ENCODE measurements around the gene UBXN10.

The UBXN10 gene

DNA sequence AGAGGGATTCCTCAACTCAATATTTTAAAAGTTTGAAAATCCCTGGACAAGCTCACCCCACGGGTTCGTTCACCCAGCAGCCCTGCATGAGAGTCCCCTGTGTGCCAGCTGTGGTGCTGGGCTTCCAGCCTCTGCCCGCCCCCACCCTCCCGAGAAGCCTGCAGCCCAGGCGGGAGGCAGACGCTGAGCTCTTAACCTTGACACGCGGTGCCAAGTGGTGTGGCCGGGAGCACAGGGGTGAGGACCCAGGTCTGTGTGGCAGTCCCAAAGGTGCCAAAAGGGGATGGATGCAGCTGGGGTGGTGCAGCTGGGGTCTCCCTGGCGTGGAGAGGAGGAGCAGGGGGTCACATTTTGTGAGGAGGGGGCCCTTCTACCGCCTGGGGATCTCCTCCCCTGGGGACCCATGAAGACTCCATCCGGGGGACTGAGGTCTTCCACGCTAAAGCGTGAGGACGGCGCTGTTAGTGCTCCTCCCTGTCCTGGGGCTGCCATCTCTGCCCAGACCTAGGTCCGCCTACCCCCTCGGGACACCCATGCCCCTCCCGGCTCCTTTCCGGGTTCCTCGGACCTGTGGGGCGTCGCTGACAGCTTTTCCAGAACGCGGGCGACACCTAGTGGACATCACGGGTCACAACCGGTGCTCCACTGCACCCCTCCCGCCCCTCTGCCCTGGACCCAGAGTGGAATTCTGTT is 33.8 kb upstream of the UBXN10 start:
- DNase-seq: peak; percentile 84

GRCh38 chr1:20152599-20152930 is 33.3 kb upstream of the UBXN10 start:
- no peak for ATAC-seq

More for the DNA sequence above, 33.8 kb upstream of the UBXN10 start:
- ATAC-seq: peak; percentile 88

DNA sequence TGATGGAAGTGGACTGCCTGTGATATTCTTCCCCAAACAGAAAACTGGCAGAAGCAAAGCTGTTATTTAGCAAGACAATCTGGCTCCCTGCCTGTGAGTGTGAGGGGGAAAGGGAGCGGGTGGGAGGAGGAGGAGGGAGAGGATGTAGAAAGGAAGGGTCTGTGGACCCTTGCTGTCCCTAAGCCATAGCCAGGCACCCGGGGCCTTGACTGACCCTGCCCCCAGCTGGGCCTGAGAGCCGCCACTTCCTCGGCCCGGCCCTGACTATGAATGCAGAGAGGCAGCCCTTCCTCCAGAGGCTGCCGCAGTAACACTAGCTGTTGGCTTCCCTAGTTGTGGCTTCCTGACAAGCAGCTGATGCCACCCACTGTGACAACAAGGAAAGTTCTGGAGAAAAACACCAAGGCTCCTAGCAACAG is 32.9 kb upstream of the UBXN10 start:
- no peak for DNase-seq

More at GRCh38 chr1:20152599-20152930, 33.3 kb upstream of the UBXN10 start:
- DNase-seq: no peak

GRCh38 chr1:20154301-20154831 is 31.5 kb upstream of the UBXN10 start:
- ATAC-seq: no peak
- no peak for DNase-seq

More for the DNA sequence above, 32.9 kb upstream of the UBXN10 start:
- ATAC-seq: no peak

- ATAC-seq (no peak), DNase-seq (peak; percentile 30)
These were observed 27.4 kb upstream of the UBXN10 start for GRCh38 chr1:20158358-20159070.

DNA sequence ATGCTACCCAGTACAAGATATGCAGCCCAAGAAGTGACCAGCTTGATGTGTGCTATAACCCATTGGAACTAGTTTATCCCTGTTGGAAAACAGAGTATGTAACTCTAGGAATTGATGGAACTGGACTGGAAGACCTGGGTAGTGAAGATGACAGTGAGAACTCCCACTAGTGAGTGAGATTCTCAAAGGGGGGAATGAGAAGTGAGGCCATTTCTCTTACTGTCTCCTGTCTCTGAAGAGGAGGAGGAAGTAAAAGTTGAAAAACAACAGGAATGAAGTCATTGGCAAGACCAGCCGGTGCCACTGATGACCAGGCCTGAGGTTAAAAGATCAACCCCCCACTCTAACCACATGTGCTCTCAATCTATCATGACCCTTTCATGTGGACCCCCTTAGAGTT is 25.9 kb upstream of the UBXN10 start:
- no peak for DNase-seq
- no peak for ATAC-seq

- DNase-seq (no peak), ATAC-seq (no peak)
These were observed 21.1 kb upstream of the UBXN10 start for GRCh38 chr1:20164694-20165202.

GRCh38 chr1:20165522-20165951 is 20.4 kb upstream of the UBXN10 start:
- ATAC-seq (no peak), DNase-seq (no peak)

DNA sequence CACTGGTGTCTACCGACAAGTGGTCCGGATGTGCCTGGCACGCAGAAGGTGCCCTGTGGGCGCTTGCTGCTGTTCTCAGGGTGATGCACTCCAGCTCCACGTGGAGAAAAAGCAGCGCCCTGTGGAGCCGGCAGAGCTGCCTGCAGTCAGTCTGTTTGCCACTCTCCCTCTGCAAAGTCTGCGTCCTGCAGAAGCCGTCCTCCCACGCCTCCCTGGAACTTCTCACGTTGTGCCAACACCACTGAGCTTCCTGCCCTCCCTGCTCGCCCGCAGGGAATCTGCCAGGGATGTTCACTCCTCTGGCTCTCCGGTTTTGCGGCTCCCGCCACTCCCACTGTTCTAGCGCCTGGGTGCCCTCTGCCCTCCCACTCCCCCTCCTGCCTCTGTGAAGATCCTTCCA is 19.8 kb upstream of the UBXN10 start:
- ATAC-seq (no peak), DNase-seq (no peak)

GRCh38 chr1:20167126-20167525 is 18.8 kb upstream of the UBXN10 start:
- no peak for ATAC-seq

GRCh38 chr1:20168564-20169491 is 17.1 kb upstream of the UBXN10 start:
- no peak for DNase-seq
- no peak for ATAC-seq

More at GRCh38 chr1:20167126-20167525, 18.8 kb upstream of the UBXN10 start:
- no peak for DNase-seq

DNA sequence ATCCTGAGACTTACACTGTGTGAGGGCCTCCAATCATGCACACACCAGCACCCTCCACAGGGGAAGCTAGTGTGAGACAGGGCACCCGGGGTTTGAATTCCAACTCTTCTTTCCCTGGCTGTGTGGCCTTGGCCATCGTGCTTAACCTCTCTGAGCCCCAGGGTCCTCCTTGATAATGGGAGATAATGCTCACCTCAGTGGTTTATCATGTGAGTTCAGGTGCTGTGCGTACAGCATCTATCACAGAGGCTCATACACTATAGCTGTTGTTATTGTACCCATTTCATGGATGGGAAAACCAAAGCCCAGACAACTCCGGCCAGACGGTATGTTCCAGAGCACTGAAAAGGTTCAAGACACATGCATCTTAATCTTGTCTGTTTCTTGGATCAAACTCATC is 16.0 kb upstream of the UBXN10 start:
- DNase-seq (no peak), ATAC-seq (no peak)

- no peak for ATAC-seq
These were observed 13.8 kb upstream of the UBXN10 start for GRCh38 chr1:20172033-20172590.

GRCh38 chr1:20174937-20175666 is 10.8 kb upstream of the UBXN10 start:
- ATAC-seq: peak; percentile 71
- DNase-seq: no peak

More at GRCh38 chr1:20172033-20172590, 13.8 kb upstream of the UBXN10 start:
- no peak for DNase-seq

GRCh38 chr1:20178634-20179370 is 7.1 kb upstream of the UBXN10 start:
- DNase-seq (no peak), ATAC-seq (no peak)

- DNase-seq (no peak), ATAC-seq (no peak)
These were observed 6.3 kb upstream of the UBXN10 start for GRCh38 chr1:20179371-20180128.

DNA sequence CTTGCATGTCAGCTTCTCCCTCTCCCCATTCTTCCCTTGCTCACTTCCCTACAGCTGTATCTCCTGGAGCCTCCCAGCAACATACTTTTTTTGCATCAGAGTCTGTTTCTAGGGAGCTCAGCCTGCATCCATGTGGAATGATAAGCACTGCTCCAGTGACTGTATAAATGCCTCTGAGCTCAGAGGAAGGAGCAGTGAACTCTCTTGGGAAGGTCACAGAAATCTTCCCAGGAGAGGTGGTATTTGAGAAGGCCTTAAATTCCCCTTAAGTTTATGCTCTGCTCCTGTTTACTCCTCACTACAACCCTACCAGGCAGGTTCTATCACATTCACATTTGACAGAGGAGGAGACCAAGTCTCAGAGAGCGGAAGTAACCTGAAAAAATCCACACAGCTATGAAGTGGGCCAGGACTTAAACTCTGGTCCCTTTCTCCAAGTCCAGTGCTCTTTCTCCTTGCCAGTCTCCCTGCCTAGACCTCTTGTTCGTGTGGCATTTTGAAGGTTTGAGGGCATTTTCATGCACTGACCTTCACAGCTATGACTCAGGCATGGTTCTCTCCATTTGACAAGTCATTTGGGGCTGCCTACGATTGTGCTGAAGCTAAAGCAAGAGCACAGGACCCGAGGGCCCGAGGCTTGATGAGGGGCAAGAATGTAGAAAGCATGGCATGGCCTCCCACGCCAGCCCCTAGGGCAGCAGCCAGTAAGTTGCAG is 5.6 kb upstream of the UBXN10 start:
- ATAC-seq (peak; percentile 28), DNase-seq (no peak)

- no peak for ATAC-seq
- DNase-seq: no peak
These were observed 5.1 kb upstream of the UBXN10 start for GRCh38 chr1:20180844-20181207.

- DNase-seq: no peak
- no peak for ATAC-seq
These were observed 3.5 kb upstream of the UBXN10 start for GRCh38 chr1:20182415-20182814.
